Tibial artery (tissue), 4 donors: Measurements from ENCODE around the gene CHAC2.
"Not testable (repeated sequence)": the region's sequence is repeated elsewhere in the genome, so short reads cannot be mapped to it uniquely, and the experiment has no call there.

Source experiments
- DNase-seq, 2 donors: peaks; one replicate each; pipeline ENCODE4 v3.0.0-alpha.2; 2019
- H3K27ac ChIP-seq, 2 donors: fragments of 200-600 bp; sonication (generic) in 1 of 2; 1 replicate in 1 of 2; 2 replicates in 1 of 2; pipeline ENCODE4 v1.5.1; 2018 to 2019; ENCODE audit warnings: mild to moderate bottlenecking in 1 of 2
- H3K27me3 ChIP-seq, 2 donors: fragments of 200-600 bp; sonication (generic) in 1 of 2; one replicate each; pipeline versions ENCODE4 v1.5.1 to v1.6.0; 2016 to 2019
- H3K36me3 ChIP-seq, 3 donors: fragments of 200-600 bp; sonication (generic) in 2 of 3; one replicate each; pipeline ENCODE4 v1.5.1; 2016 to 2019; ENCODE audit warnings: mild to moderate bottlenecking in 2 of 3
- H3K4me1 ChIP-seq, 4 donors: fragments of 200-600 bp; sonication (generic) in 2 of 4; 1 replicate in 3 of 4; 2 replicates in 1 of 4; pipeline ENCODE4 v1.5.1; 2016 to 2019
- H3K4me3 ChIP-seq, 2 donors: fragments of 200-600 bp; sonication (generic) in 1 of 2; 1 replicate in 1 of 2; 2 replicates in 1 of 2; pipeline ENCODE4 v1.5.1; 2018 to 2019; ENCODE audit warnings: mild to moderate bottlenecking in 2 of 2
- H3K9me3 ChIP-seq, 3 donors: fragments of 200-600 bp; sonication (generic) in 1 of 3; one replicate each; pipeline ENCODE4 v1.5.1; 2016 to 2019
- intact Hi-C: fragments of 100-400 bp; cut with DNase I; formaldehyde crosslinking; loops from one replicate; pipeline ENCODE4 v1.15.0; 2023; ENCODE audit warnings: low total_unique reads
- TF ChIP-seq, protein P1 (sequence below), 2 experiments: fragments of 200-600 bp in 1 of 2; fragments of 450-650 bp in 1 of 2; IDR thresholded peaks; one replicate each; pipeline ENCODE4 v1.5.1; 2017 to 2019; ENCODE audit warnings: antibody characterized with exemption in 2 of 2, mild to moderate bottlenecking in 1 of 2, moderate library complexity in 1 of 2

Gene CHAC2

DNA sequence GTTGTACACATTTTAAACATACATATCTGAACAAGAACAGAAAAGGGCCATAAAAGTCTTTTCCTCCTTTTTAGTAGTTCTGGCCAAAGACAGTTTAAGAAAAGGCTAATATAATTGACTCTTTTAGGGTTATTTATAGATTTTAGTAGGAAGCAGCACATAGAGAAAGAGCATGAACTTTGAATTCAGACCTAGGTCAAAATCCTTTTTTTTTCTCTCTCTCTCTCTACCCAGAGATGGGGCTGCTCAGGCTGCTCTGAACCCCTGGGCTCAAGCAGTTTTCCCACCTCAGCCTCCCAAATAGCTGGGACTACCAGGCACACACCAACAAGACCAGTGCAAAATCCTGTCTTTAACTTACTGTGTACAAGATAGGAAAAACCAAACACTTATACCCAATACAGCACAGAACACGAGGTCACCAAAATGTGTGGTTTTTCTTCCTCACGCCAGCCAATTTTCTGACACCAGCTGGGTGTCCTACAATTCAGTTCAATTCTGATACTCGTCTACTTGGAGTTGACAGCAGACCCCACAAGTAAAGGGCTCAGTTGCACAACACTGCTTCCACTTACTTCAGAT lies 51.3 kb downstream of the CHAC2 start:
- TF ChIP-seq, protein P1, sequence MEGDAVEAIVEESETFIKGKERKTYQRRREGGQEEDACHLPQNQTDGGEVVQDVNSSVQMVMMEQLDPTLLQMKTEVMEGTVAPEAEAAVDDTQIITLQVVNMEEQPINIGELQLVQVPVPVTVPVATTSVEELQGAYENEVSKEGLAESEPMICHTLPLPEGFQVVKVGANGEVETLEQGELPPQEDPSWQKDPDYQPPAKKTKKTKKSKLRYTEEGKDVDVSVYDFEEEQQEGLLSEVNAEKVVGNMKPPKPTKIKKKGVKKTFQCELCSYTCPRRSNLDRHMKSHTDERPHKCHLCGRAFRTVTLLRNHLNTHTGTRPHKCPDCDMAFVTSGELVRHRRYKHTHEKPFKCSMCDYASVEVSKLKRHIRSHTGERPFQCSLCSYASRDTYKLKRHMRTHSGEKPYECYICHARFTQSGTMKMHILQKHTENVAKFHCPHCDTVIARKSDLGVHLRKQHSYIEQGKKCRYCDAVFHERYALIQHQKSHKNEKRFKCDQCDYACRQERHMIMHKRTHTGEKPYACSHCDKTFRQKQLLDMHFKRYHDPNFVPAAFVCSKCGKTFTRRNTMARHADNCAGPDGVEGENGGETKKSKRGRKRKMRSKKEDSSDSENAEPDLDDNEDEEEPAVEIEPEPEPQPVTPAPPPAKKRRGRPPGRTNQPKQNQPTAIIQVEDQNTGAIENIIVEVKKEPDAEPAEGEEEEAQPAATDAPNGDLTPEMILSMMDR (IDR thresholded peaks at IDR 0.05) = no peak
- H3K9me3 ChIP-seq = no peaks in the 10 kb centered on the region
- DNase-seq = no peak
- no peak overlapping the region for H3K27ac ChIP-seq
- no peaks in the 10 kb centered on the region for H3K27me3 ChIP-seq
- intact Hi-C loops = loop anchor here (10.0 kb wide), 1 partner anchor 56 kb away; no protein-coding TSS in a partner anchor
- no peak overlapping the region for H3K4me3 ChIP-seq
- H3K4me1 ChIP-seq = no peaks in the 10 kb centered on the region
- peaks cover 43 to 59% (median 49%) of the 10 kb centered on the region in 3 donors for H3K36me3 ChIP-seq

DNA sequence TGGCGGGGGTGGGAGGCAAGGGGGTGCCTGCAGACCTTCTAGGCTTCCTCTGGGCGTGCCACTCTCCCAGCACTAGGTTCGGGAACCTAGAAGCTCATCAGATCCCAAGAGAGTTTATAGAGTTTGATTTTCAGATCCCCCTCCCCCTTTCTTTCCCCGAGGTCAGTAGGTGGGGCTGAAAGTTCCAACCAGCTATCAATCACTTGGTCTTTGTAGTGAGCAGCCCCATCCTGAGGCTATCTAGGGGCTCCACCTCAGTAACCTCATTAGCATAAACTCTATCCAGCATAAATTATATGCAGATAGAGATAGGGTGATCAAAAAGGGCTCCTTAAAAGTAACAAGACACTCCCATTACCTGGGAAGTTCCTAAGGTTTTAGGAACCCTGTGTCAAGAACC lies 52.0 kb downstream of the CHAC2 start:
- no peak for DNase-seq
- H3K4me3 ChIP-seq = no peak overlapping the region
- intact Hi-C loops = loop anchor here (10.0 kb wide), 1 partner anchor 55 kb away; no protein-coding TSS in a partner anchor
- no peak overlapping the region for H3K27ac ChIP-seq
- peaks cover 36 to 54% (median 42%) of the 10 kb centered on the region in 3 donors for H3K36me3 ChIP-seq
- TF ChIP-seq, protein P1 (IDR thresholded peaks at IDR 0.05) = no peak
- no peaks in the 10 kb centered on the region for H3K4me1 ChIP-seq
- no peaks in the 10 kb centered on the region for H3K27me3 ChIP-seq
- no peaks in the 10 kb centered on the region for H3K9me3 ChIP-seq

DNA sequence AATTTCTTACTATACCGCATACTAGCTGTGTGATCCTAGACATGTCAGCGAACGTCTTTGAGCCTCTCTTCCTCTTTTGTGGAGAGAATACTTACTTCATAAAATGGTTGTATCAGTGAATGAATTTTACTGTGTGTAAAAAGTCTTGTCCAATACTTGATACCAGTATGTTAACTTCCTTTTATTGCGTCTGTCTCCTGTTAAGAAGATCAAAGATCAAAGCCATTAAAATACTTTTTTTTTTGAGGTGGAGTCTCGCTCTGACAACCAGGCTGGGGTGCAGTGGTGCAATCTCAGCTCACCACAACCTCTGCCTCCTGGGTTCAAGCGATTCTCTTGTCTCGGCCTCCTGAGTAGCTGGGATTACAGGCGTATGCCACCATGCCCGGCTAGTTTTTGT lies 52.4 kb downstream of the CHAC2 start:
- Histone ChIP-seq H3K27me3 (no peaks in the 10 kb centered on the region), H3K9me3 (no peaks in the 10 kb centered on the region), H3K36me3 (peaks cover 33 to 50% (median 38%) of the 10 kb centered on the region in 3 donors), H3K4me1 (no peaks in the 10 kb centered on the region), H3K4me3 (no peak overlapping the region), H3K27ac (no peak overlapping the region)
- intact Hi-C loops = no loop called here
- TF ChIP-seq, protein P1 (IDR thresholded peaks at IDR 0.05) = no peak
- DNase-seq = no peak

DNA sequence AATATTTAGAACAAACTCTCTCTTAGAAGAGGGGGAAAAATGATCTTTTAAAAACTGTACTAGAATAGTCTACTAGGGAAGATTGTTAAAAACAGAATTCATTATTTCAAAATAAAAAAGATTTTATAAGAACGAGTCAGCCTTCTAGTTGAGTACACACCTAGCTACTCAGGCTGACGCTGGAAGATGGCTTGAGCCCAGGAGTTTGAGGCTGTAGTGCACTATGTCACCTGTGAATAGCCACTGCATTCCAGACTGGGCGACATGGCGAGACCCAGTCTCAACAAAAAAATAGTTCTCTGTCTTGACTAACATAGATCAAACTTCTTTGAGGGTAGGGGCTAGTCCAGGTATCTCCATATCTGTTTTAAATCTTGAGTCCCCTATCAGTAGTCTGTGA lies 53.1 kb downstream of the CHAC2 start:
- intact Hi-C loops = no loop called here
- Histone ChIP-seq H3K4me3 (no peak overlapping the region), H3K27me3 (no peaks in the 10 kb centered on the region), H3K27ac (no peak overlapping the region), H3K4me1 (no peaks in the 10 kb centered on the region), H3K9me3 (no peaks in the 10 kb centered on the region), H3K36me3 (peaks cover 29 to 43% (median 32%) of the 10 kb centered on the region in 3 donors)
- DNase-seq = no peak
- TF ChIP-seq, protein P1 (IDR thresholded peaks at IDR 0.05) = no peak

DNA sequence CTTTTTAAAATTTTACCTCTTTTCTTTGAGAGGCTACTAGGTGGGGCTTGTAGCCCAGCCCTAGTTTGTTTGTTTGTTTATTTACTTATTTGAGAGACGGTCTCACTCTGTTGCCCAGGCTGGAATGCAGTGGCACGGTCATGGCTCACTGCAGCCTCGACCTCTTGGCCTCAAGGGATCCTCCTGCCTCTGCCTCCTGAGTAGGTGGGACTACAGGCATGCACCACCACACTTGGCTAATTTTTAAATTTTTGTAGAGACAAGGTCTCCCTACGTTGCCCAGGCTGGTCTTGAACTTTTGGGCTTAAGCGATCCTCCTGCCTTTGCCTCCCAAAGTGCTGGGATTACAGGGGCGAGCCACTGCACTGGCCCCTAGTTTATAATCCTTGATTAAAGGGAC lies 54.2 kb downstream of the CHAC2 start:
- intact Hi-C loops = no loop called here
- Histone ChIP-seq H3K4me1 (no peaks in the 10 kb centered on the region), H3K9me3 (no peaks in the 10 kb centered on the region), H3K4me3 (no peak overlapping the region), H3K27ac (no peak overlapping the region), H3K27me3 (no peaks in the 10 kb centered on the region), H3K36me3 (peaks cover 21 to 32% (median 25%) of the 10 kb centered on the region in 3 donors)
- DNase-seq = no peak
- TF ChIP-seq, protein P1 (IDR thresholded peaks at IDR 0.05) = no peak

DNA sequence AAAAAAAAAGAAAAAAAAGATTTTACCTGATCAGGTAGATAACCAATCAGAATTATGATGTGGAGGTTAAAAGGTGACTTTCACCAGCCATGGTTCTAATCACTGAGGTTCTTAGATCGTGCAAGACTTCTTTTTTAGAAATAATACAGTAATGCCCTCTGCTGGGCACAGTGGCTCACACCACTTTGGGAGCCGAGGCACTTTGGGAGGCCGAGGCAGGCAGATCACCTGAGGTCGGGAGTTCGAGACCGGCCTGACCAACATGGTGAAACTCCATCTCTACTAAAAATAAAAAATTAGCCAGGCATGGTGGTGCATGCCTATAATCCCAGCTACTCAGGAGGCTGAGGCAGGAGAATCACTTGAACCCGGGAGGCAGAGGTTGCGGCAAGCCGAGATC lies 56.0 kb downstream of the CHAC2 start:
- intact Hi-C loops, H3K4me1 ChIP-seq, H3K4me3 ChIP-seq, H3K27me3 ChIP-seq, H3K27ac ChIP-seq, DNase-seq, H3K9me3 ChIP-seq: not testable (repeated sequence)
- peaks cover 10 to 16% (median 12%) of the 10 kb centered on the region in 3 donors for H3K36me3 ChIP-seq
